ENCODE results near the gene WEE2.
A peak's percentile ranks its signal among the peaks of the same experiment; 100 is the strongest.

Gene WEE2

GRCh38 chr7:141712603-141713255 lies 4.6 kb downstream of the WEE2 start:
- in situ Hi-C loops (cut with MboI; ENCODE audit: low sequenced_read_pairs): no loop called here
- Histone ChIP-seq H3K27me3 (ENCODE audit: low read depth) (no peaks in the 10 kb centered on the region), H3K9me3 (no peaks in the 10 kb centered on the region), H3K36me3 (replicated peaks) (no peaks in the 10 kb centered on the region), H3K4me3 (no peak overlapping the region), H3K4me1 (no peaks in the 10 kb centered on the region)
- DNase-seq (ENCODE audit: low spot score in 2 of 2): no peak

GRCh38 chr7:141713890-141714289 lies 5.7 kb downstream of the WEE2 start:
- no peak for DNase-seq (ENCODE audit: low spot score in 2 of 2)
- Histone ChIP-seq H3K36me3 (replicated peaks) (no peaks in the 10 kb centered on the region), H3K4me3 (no peak overlapping the region), H3K4me1 (no peaks in the 10 kb centered on the region), H3K9me3 (no peaks in the 10 kb centered on the region), H3K27me3 (ENCODE audit: low read depth) (no peaks in the 10 kb centered on the region)
- in situ Hi-C loops (cut with MboI; ENCODE audit: low sequenced_read_pairs): no loop called here

GRCh38 chr7:141714571-141714970 lies 6.4 kb downstream of the WEE2 start:
- Histone ChIP-seq H3K9me3 (no peaks in the 10 kb centered on the region), H3K4me1 (no peaks in the 10 kb centered on the region), H3K36me3 (replicated peaks) (no peaks in the 10 kb centered on the region), H3K27me3 (ENCODE audit: low read depth) (no peaks in the 10 kb centered on the region), H3K4me3 (no peak overlapping the region)
- DNase-seq (ENCODE audit: low spot score in 2 of 2): no peak
- in situ Hi-C loops (cut with MboI; ENCODE audit: low sequenced_read_pairs): no loop called here

GRCh38 chr7:141715018-141715417 lies 6.9 kb downstream of the WEE2 start:
- no peaks in the 10 kb centered on the region for H3K9me3 ChIP-seq
- in situ Hi-C loops (cut with MboI; ENCODE audit: low sequenced_read_pairs): no loop called here
- no peaks in the 10 kb centered on the region for H3K36me3 ChIP-seq (replicated peaks)
- no peak overlapping the region for H3K4me3 ChIP-seq
- DNase-seq (ENCODE audit: low spot score in 2 of 2): no peak
- no peaks in the 10 kb centered on the region for H3K4me1 ChIP-seq
- H3K27me3 ChIP-seq (ENCODE audit: low read depth): no peaks in the 10 kb centered on the region

GRCh38 chr7:141715794-141716689 lies 7.9 kb downstream of the WEE2 start:
- no peak for DNase-seq (ENCODE audit: low spot score in 2 of 2)
- in situ Hi-C loops (cut with MboI; ENCODE audit: low sequenced_read_pairs): no loop called here
- no peaks in the 10 kb centered on the region for H3K36me3 ChIP-seq (replicated peaks)
- no peaks in the 10 kb centered on the region for H3K4me1 ChIP-seq
- no peak overlapping the region for H3K4me3 ChIP-seq
- no peaks in the 10 kb centered on the region for H3K27me3 ChIP-seq (ENCODE audit: low read depth)
- H3K9me3 ChIP-seq: no peaks in the 10 kb centered on the region

GRCh38 chr7:141717450-141717849 lies 9.3 kb downstream of the WEE2 start:
- DNase-seq (ENCODE audit: low spot score in 2 of 2): no peak
- H3K9me3 ChIP-seq: no peaks in the 10 kb centered on the region
- in situ Hi-C loops (cut with MboI; ENCODE audit: low sequenced_read_pairs): no loop called here
- no peaks in the 10 kb centered on the region for H3K4me1 ChIP-seq
- H3K27me3 ChIP-seq (ENCODE audit: low read depth): no peaks in the 10 kb centered on the region
- H3K36me3 ChIP-seq (replicated peaks): no peaks in the 10 kb centered on the region
- no peak overlapping the region for H3K4me3 ChIP-seq

GRCh38 chr7:141722529-141722928 lies 14.4 kb downstream of the WEE2 start:
- Histone ChIP-seq H3K4me3 (no peak overlapping the region), H3K36me3 (replicated peaks) (no peaks in the 10 kb centered on the region), H3K27me3 (ENCODE audit: low read depth) (no peaks in the 10 kb centered on the region), H3K9me3 (no peaks in the 10 kb centered on the region), H3K4me1 (no peaks in the 10 kb centered on the region)
- DNase-seq (ENCODE audit: low spot score in 2 of 2): no peak
- in situ Hi-C loops (cut with MboI; ENCODE audit: low sequenced_read_pairs): no loop called here

GRCh38 chr7:141729020-141729419 lies 20.9 kb downstream of the WEE2 start:
- no peaks in the 10 kb centered on the region for H3K4me1 ChIP-seq

GRCh38 chr7:141731476-141732149 lies 23.5 kb downstream of the WEE2 start:
- no peak for DNase-seq (ENCODE audit: low spot score in 2 of 2)
- Histone ChIP-seq H3K27me3 (ENCODE audit: low read depth) (no peaks in the 10 kb centered on the region), H3K4me1 (0 out of 2 replicates have a peak, but pooled peaks cover 3% of the 10 kb centered on the region), H3K9me3 (no peaks in the 10 kb centered on the region), H3K4me3 (no peak overlapping the region), H3K36me3 (replicated peaks) (no peaks in the 10 kb centered on the region)
- in situ Hi-C loops (cut with MboI; ENCODE audit: low sequenced_read_pairs): no loop called here

More at GRCh38 chr7:141729020-141729419, 20.9 kb downstream of the WEE2 start:
- DNase-seq (ENCODE audit: low spot score in 2 of 2): no peak
- H3K4me3 ChIP-seq: no peak overlapping the region
- no peaks in the 10 kb centered on the region for H3K27me3 ChIP-seq (ENCODE audit: low read depth)
- in situ Hi-C loops (cut with MboI; ENCODE audit: low sequenced_read_pairs): no loop called here
- H3K9me3 ChIP-seq: no peaks in the 10 kb centered on the region
- H3K36me3 ChIP-seq (replicated peaks): no peaks in the 10 kb centered on the region

- Histone ChIP-seq H3K36me3 (replicated peaks) (peaks cover 33% of the 10 kb centered on the region), H3K4me3 (peak overlapping the region; percentile 87), H3K9me3 (no peaks in the 10 kb centered on the region), H3K27me3 (ENCODE audit: low read depth) (no peaks in the 10 kb centered on the region), H3K4me1 (peaks cover 9% of the 10 kb centered on the region)
- in situ Hi-C loops (cut with MboI; ENCODE audit: low sequenced_read_pairs): no loop called here
- DNase-seq (ENCODE audit: low spot score in 2 of 2): peak; percentile 14 to 28
These were observed 29.1 kb downstream of the WEE2 start for GRCh38 chr7:141737118-141737835.

- Histone ChIP-seq H3K4me1 (peaks cover 9% of the 10 kb centered on the region), H3K4me3 (peak within 1 kb of the TSS; percentile 87), H3K9me3 (no peaks in the 10 kb centered on the region), H3K36me3 (replicated peaks) (peaks cover 41% of the 10 kb centered on the region), H3K27me3 (ENCODE audit: low read depth) (no peaks in the 10 kb centered on the region)
- peak; percentile 92 to 98 for DNase-seq (ENCODE audit: low spot score in 2 of 2)
- in situ Hi-C loops (cut with MboI; ENCODE audit: low sequenced_read_pairs): no loop called here
These were observed 29.9 kb downstream of the WEE2 start, which contains the start of gene SSBP1 for GRCh38 chr7:141737836-141738591. SSBP1 (plus strand) TSS chr7:141738358; CDS start chr7:141739167, 809 bp downstream.

GRCh38 chr7:141738592-141739013 lies 30.4 kb downstream of the WEE2 start:
- Histone ChIP-seq H3K4me3 (peak overlapping the region; percentile 87), H3K4me1 (peaks cover 9% of the 10 kb centered on the region), H3K27me3 (ENCODE audit: low read depth) (no peaks in the 10 kb centered on the region), H3K36me3 (replicated peaks) (peaks cover 46% of the 10 kb centered on the region), H3K9me3 (no peaks in the 10 kb centered on the region)
- in situ Hi-C loops (cut with MboI; ENCODE audit: low sequenced_read_pairs): no loop called here
- DNase-seq (ENCODE audit: low spot score in 2 of 2): no peak

GRCh38 chr7:141739250-141739649 lies 31.1 kb downstream of the WEE2 start:
- H3K4me3 ChIP-seq: peak overlapping the region; percentile 87
- H3K9me3 ChIP-seq: no peaks in the 10 kb centered on the region
- peaks cover 9% of the 10 kb centered on the region for H3K4me1 ChIP-seq
- H3K27me3 ChIP-seq (ENCODE audit: low read depth): no peaks in the 10 kb centered on the region
- no peak for DNase-seq (ENCODE audit: low spot score in 2 of 2)
- in situ Hi-C loops (cut with MboI; ENCODE audit: low sequenced_read_pairs): no loop called here
- peaks cover 53% of the 10 kb centered on the region for H3K36me3 ChIP-seq (replicated peaks)

Measured in HAP-1 (cell line).